Spinal cord (tissue), 10 donors: Measurements from ENCODE around the gene ARL2BP. TPM values are rescaled to one million over a fixed set of nuclear protein-coding genes. Genes with fewer than 3 reads are reported as not detected.
A peak's percentile ranks its signal among the peaks of the same experiment; 100 is the strongest.

ENCODE experiments used
- DNase-seq, 6 donors: peaks; one replicate each; pipeline versions ENCODE4 v3.0.0 to v3.0.0-alpha.2; 2013 to 2015; ENCODE audit warnings: low spot score in 6 of 6, low read depth in 4 of 6
- H3K27ac ChIP-seq: one replicate; pipeline ENCODE4 v1.5.1; 2013; ENCODE audit warnings: low read depth, low read length, control low read depth
- H3K27me3 ChIP-seq: one replicate; pipeline ENCODE4 v1.6.1; 2013; ENCODE audit warnings: low read length; ENCODE audit not compliant: control insufficient read depth, insufficient read depth
- H3K36me3 ChIP-seq: one replicate; pipeline ENCODE4 v1.6.1; 2013; ENCODE audit warnings: low read length; ENCODE audit not compliant: control insufficient read depth, insufficient read depth
- H3K4me1 ChIP-seq: one replicate; pipeline ENCODE4 v1.6.1; 2013; ENCODE audit warnings: low read length; ENCODE audit not compliant: control insufficient read depth, insufficient read depth
- H3K4me3 ChIP-seq: one replicate; pipeline ENCODE4 v1.5.1; 2013; ENCODE audit warnings: low read depth, low read length, control low read depth
- H3K9me3 ChIP-seq: one replicate; pipeline ENCODE4 v1.6.1; 2013; ENCODE audit warnings: low read length; ENCODE audit not compliant: control insufficient read depth, insufficient read depth
- WGBS: methylation state at CpG from one replicate; pipeline ENCODE4 v1.1.5; 2013; ENCODE audit warnings: missing lambda C conversion rate; ENCODE audit not compliant: insufficient coverage; 5-methylcytosine and 5-hydroxymethylcytosine counted together
- polyA plus RNA-seq, 2 donors: library from polyadenylated mRNA; unstranded; fragments of 120-200 nt; gene quantifications; one replicate each; pipeline ENCODE4 v1.2.1, GENCODE V29; 2013; ENCODE audit not compliant: insufficient read length in 2 of 2
- total RNA-seq, 2 donors: library from RNA; depleted of rRNA in 1 of 2; stranded (reverse); fragments of 120-200 nt in 1 of 2; fragments of >200 nt in 1 of 2; gene quantifications; one replicate each; pipeline versions ENCODE4 v1.2.3 to v1.2.4, GENCODE V29; 2013 to 2014
- donor health status: healthy.

ARL2BP gene
- total and polyA plus RNA-seq, 4 donors, result 74.7 to 79.3 (median 76.5) TPM

DNA sequence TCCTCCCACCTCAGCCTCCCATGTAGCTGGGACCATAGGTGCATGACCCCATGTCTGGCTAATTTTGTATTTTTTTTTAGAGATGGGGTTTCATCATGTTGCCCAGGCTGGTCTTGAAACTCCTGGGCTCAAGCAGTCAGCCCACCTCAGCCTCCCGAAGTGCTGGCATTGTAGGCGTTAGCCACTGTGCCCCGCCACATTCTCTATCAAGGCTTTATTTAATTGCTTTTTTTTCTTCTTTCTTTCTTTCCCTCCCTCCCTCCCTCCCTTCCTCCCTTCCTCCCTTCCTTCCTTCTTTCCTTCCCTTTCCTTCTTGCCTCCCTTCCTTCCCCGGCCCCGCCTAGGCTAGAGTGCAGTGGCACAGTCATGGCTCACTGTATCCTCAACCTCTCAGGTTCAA is 35.3 kb upstream of the ARL2BP start:
- Histone ChIP-seq H3K4me1 (no peaks in the 10 kb centered on the region), H3K9me3 (no peaks in the 10 kb centered on the region), H3K27ac (no peak overlapping the region), H3K36me3 (peaks cover 56% of the 10 kb centered on the region), H3K4me3 (no peak overlapping the region), H3K27me3 (no peaks in the 10 kb centered on the region)
- DNase-seq, result no peak
- WGBS, result 100% methylated on average over 5 of the region's 5 CpGs

DNA sequence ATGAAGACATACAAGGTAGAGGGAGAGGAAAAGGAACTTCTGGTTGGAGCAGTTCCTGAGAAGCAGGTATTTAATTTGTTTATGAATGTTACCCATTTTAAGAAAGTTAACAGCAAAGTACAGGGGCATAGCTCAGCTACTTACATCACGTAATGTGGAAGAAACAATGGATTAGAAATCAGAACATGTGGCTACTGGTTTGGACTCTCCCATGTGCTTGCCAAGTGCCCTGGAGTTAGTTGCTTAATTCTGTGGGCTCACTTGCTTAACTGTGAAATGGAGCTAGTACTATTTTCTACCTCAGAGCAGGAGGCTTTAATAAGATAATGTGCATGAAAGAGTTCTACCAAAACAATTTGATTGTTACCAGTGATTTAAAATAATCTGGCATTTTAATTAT is 31.6 kb upstream of the ARL2BP start:
- WGBS, result 100% methylated on average over 1 of the region's 1 CpG
- no peak overlapping the region for H3K4me3 ChIP-seq
- peaks cover 55% of the 10 kb centered on the region for H3K36me3 ChIP-seq
- no peaks in the 10 kb centered on the region for H3K4me1 ChIP-seq
- no peak overlapping the region for H3K27ac ChIP-seq
- no peaks in the 10 kb centered on the region for H3K27me3 ChIP-seq
- H3K9me3 ChIP-seq, result no peaks in the 10 kb centered on the region
- DNase-seq, result no peak

DNA sequence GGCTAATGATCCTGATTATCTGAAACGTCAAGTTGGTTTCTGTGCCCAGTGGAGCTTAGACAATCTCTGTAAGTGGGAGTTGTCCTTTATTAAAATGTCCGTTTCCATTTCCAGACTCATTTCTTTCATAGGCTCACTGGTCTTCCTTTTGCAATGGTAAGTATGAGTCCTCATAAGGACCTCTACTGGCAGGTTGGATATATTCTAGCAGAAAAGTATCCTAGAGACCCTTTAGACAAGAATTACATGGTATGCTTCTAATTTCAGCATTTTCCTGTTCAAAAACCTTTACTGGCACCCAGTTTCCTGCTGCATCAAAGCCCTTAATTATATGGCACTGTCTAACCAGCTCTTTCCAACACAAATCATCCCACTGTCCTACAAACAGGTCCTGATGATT is 28.1 kb upstream of the ARL2BP start:
- H3K36me3 ChIP-seq, result peaks cover 33% of the 10 kb centered on the region
- WGBS, result 86% methylated on average over 1 of the region's 2 CpGs
- H3K27me3 ChIP-seq, result no peaks in the 10 kb centered on the region
- DNase-seq, result no peak
- no peak overlapping the region for H3K27ac ChIP-seq
- no peaks in the 10 kb centered on the region for H3K9me3 ChIP-seq
- H3K4me1 ChIP-seq, result no peaks in the 10 kb centered on the region
- H3K4me3 ChIP-seq, result no peak overlapping the region

DNA sequence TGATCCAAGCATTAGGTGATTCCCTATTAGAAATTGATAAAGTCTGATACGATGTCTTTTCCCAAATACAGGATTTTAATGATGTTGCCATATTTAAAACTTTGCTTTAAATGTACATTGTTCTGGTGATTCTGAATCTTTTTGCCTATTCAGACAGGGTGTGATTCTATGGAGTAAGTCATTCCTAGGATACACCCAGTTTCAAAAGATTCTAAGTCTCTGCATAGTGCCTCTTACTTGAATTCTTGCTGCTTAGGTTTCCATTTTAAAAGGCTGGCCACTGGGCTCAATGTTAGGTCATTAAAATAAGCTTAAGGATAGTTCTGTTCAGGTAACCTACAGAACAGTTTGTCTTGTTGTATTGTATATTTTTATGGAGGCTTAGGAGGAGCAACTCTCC is 22.0 kb upstream of the ARL2BP start:
- H3K27ac ChIP-seq, result no peak overlapping the region
- H3K4me1 ChIP-seq, result no peaks in the 10 kb centered on the region
- no peaks in the 10 kb centered on the region for H3K27me3 ChIP-seq
- peaks cover 27% of the 10 kb centered on the region for H3K36me3 ChIP-seq
- WGBS, result no CpG with 5 or more reads among the region's 1 CpG
- H3K9me3 ChIP-seq, result no peaks in the 10 kb centered on the region
- H3K4me3 ChIP-seq, result no peak overlapping the region
- DNase-seq, result no peak

DNA sequence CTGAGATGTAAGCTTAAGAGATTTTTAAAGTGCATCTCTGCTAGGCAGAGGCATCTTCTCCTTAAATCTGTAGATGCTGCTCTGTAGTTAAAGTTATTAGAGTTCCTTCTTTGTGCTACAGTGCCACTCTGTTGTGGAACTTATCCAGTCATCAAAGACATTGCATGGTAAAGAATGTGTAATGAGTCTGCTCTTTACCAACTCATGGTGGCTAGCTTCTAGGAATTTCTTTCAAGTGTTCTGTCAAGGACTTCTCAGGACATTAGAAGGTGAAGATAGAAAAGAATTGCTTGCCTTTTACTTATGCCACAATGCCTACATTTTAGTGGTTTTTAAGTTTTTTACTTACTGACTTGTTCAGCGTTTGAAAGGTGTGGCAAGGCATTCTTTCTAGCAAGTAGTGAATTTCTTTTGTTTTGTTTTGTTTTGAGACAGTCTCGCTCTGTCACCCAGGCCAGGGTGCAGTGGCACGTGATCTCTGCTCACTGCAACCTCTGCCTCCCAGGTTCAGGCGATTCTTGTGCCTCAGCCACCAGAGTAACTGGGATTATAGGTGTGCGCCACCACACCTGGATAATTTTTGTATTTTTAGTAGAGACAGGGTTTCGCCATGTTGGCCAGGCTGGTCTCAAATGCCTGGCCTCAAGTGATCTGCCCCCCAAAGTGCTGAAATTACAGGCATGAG is 20.3 kb upstream of the ARL2BP start:
- WGBS, result 87% methylated on average over 6 of the region's 6 CpGs
- Histone ChIP-seq H3K9me3 (no peaks in the 10 kb centered on the region), H3K27me3 (no peaks in the 10 kb centered on the region), H3K4me1 (no peaks in the 10 kb centered on the region), H3K27ac (no peak overlapping the region), H3K36me3 (peaks cover 38% of the 10 kb centered on the region), H3K4me3 (no peak overlapping the region)
- DNase-seq, result no peak

DNA sequence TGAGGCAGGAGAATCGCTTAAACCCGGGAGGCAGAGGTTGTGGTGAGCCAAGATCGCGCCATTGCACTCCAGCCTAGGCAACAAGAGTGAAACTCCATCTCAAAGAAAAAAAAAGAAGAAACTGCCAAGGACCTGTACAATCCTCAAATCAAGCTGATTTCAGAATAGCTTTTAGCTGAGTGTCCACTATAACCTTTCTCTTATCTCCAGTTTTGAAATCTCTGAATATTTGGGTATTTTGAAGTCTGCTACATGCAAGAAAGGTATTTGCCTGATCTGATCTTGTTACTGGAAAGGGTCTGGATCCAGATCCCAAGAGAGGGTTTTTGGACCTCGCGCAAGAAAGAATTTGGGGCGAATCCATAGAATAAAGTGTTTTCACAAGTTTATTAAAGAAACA is 19.1 kb upstream of the ARL2BP start:
- 100% methylated on average over 3 of the region's 7 CpGs for WGBS
- no peak for DNase-seq
- Histone ChIP-seq H3K27ac (no peak overlapping the region), H3K9me3 (no peaks in the 10 kb centered on the region), H3K4me1 (no peaks in the 10 kb centered on the region), H3K27me3 (no peaks in the 10 kb centered on the region), H3K4me3 (no peak overlapping the region), H3K36me3 (peaks cover 37% of the 10 kb centered on the region)

DNA sequence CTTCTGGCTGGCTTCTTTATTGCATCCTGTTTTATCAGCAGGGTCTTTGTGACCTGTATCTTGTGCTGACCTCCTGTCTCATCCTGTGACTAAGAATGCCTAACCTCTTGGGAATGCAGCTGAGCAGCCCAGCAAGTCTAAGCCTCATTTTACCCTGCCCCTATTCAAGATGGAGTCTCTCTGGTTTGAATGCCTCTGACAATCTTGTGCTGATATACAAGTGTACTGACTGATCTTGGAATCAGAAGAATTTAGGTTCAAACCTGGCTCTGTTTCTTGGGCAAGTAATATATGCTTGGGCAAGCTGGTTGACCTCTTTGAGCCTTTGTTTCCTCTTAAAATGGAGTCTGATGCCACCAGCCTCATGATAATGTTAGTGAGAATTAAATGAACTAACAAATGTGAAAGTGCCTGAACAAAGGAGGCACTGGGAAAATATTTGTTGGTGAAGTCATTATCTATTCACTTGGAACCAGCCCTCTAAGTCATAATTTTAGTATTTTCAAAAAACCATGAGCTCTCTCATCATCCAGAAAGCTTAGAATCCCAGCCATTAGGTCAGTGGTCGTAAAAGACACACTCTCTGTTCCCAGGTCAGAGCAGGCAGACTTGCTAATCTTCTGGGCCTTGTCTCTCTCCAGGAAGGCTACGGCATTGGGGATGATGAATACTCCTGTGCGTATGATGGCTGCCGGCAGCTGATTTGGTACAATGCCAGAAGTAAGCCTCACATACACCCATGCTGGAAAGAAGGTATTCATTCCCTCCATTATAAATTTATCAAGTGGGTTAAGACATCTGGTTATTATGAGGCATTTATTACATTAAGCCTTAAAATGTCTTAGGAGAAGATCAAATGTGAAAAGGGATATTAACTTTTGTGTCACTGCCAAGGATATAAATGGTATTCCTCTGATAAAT is 18.1 kb upstream of the ARL2BP start:
- no peak overlapping the region for H3K4me3 ChIP-seq
- H3K36me3 ChIP-seq, result peaks cover 38% of the 10 kb centered on the region
- no peaks in the 10 kb centered on the region for H3K4me1 ChIP-seq
- H3K9me3 ChIP-seq, result no peaks in the 10 kb centered on the region
- H3K27me3 ChIP-seq, result no peaks in the 10 kb centered on the region
- H3K27ac ChIP-seq, result no peak overlapping the region
- peak in 1 of 6 donors; percentile 38 for DNase-seq
- WGBS, result 100% methylated on average over 1 of the region's 4 CpGs

DNA sequence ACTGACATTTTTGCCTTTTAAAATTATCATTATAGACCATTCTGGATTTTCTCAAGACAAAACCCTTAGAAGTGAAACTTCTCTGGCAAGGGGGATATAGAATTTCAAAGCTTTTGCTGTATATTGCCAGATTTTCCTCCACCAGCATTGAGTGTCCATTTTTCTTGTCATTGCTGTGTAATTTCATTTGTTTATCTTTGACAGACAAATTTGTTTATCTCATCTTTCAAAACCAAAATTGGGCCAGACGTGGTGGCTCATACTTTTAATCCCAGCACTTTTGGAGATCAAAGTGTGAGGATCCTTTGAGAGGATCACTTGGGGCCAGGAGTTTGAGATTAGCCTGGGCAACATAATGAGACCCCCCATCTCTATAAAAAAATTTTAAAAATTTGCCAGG is 16.0 kb upstream of the ARL2BP start:
- WGBS, result no CpG with 5 or more reads among the region's 1 CpG
- Histone ChIP-seq H3K4me3 (no peak overlapping the region), H3K4me1 (no peaks in the 10 kb centered on the region), H3K27me3 (no peaks in the 10 kb centered on the region), H3K27ac (no peak overlapping the region), H3K36me3 (peaks cover 43% of the 10 kb centered on the region), H3K9me3 (no peaks in the 10 kb centered on the region)
- DNase-seq, result no peak

DNA sequence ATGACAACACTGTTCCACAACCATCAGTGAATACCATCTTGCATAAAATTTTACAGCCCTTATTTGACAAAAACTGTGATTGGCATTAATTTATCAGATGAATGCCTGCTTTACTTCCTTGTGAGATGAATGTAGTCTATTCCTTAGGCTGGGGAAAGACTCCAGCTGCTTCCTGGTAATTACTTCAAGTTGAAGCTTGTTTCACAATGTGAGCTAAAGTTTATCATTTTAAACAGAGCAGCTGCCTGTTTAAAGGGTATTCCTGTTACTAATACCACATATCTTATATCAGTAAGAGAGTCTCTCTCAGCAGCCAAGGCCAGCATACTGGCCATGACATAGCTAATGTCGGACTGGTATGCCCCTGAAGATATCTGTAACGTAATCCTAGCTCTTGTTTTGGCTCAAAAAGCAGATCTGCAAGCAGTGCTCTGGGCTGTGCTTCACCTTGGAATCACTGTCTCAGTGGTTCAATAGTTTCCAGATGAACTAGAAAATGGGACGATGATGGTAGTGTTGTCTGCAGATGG is 13.2 kb upstream of the ARL2BP start:
- 77% methylated on average over 3 of the region's 3 CpGs for WGBS

More for the DNA sequence above, 13.2 kb upstream of the ARL2BP start:
- peak in 1 of 6 donors; percentile 24 for DNase-seq
- Histone ChIP-seq H3K4me3 (no peak overlapping the region), H3K9me3 (no peaks in the 10 kb centered on the region), H3K27me3 (no peaks in the 10 kb centered on the region), H3K36me3 (peaks cover 42% of the 10 kb centered on the region), H3K27ac (no peak overlapping the region), H3K4me1 (no peaks in the 10 kb centered on the region)
